ENCODE measurements around the gene SH2D5.

GRCh38 chr1:20733360-20733975 is 965 bp upstream of the SH2D5 start:
- TF ChIP-seq CTCF (IDR thresholded peaks at IDR 0.05; ENCODE audit: poor library complexity) (no peak), EZH2phosphoT487 (IDR thresholded peaks at IDR 0.05; ENCODE audit: low read depth, severe bottlenecking, unreplicated experiment) (no peak)

All from hepatocyte (in vitro differentiated cells).